HG02840 (cell line): ENCODE results near the gene DKC1.

Source experiments
- ATAC-seq: cut with Tn5 transposase; IDR thresholded peaks from one replicate; pipeline ENCODE4 v1.9.1; 2021; ENCODE audit warnings: mild to moderate bottlenecking, moderate library complexity, moderate number of reproducible peaks; ENCODE audit not compliant: unreplicated experiment, low FRiP score

DKC1 gene

GRCh38 chrX:154762537-154763296 is at the start of gene DKC1:
DKC1 (plus strand) TSS chrX:154762864; CDS start chrX:154762966, 102 bp downstream.
- peak; percentile 82 for ATAC-seq

- ATAC-seq, result no peak
Measured at GRCh38 chrX:154714925-154715324, 47.7 kb upstream of the DKC1 start.

GRCh38 chrX:154715825-154716224 is 46.8 kb upstream of the DKC1 start:
- no peak for ATAC-seq

- no peak for ATAC-seq
Measured at GRCh38 chrX:154717824-154718223, 44.8 kb upstream of the DKC1 start.

GRCh38 chrX:154718616-154719015 is 44.0 kb upstream of the DKC1 start:
- ATAC-seq, result no peak

- no peak for ATAC-seq
Measured at GRCh38 chrX:154719132-154719675, 43.5 kb upstream of the DKC1 start.

- ATAC-seq, result no peak
Measured at GRCh38 chrX:154720067-154720466, 42.6 kb upstream of the DKC1 start.

- ATAC-seq, result no peak
Measured at GRCh38 chrX:154721155-154721554, 41.5 kb upstream of the DKC1 start.

GRCh38 chrX:154724993-154725756 is 37.5 kb upstream of the DKC1 start:
- ATAC-seq, result no peak

GRCh38 chrX:154727418-154727817 is 35.2 kb upstream of the DKC1 start:
- ATAC-seq, result no peak

- ATAC-seq, result no peak
Measured at GRCh38 chrX:154727871-154728270, 34.8 kb upstream of the DKC1 start.

GRCh38 chrX:154728431-154729190 is 34.1 kb upstream of the DKC1 start:
- no peak for ATAC-seq

GRCh38 chrX:154729439-154729838 is 33.2 kb upstream of the DKC1 start:
- no peak for ATAC-seq

- no peak for ATAC-seq
Measured at GRCh38 chrX:154730253-154730891, 32.3 kb upstream of the DKC1 start.

- no peak for ATAC-seq
Measured at GRCh38 chrX:154731184-154731583, 31.5 kb upstream of the DKC1 start.

GRCh38 chrX:154731881-154732280 is 30.8 kb upstream of the DKC1 start:
- ATAC-seq, result no peak

GRCh38 chrX:154732421-154733065 is 30.1 kb upstream of the DKC1 start:
- ATAC-seq, result no peak

- no peak for ATAC-seq
Measured at GRCh38 chrX:154733066-154733425, 29.6 kb upstream of the DKC1 start.

GRCh38 chrX:154734061-154734781 is 28.4 kb upstream of the DKC1 start:
- ATAC-seq, result no peak
